SJCRH30 (cell line): ENCODE measurements around the gene CCDC122. TPM values are rescaled to one million over a fixed set of nuclear protein-coding genes. Genes with fewer than 3 reads are reported as not detected.

ENCODE experiments used
- DNase-seq, 2 experiments: peaks; one replicate each; pipeline ENCODE4 v3.0.0-alpha.2; 2015 to 2020
- H3K27ac ChIP-seq: fragments of 250-450 bp; sonication (Bioruptor Pico); 2 replicates; pipeline ENCODE4 v1.5.1; 2020; ENCODE audit warnings: mild to moderate bottlenecking, moderate library complexity
- H3K27me3 ChIP-seq: fragments of 250-450 bp; sonication (Bioruptor Pico); 2 replicates; pipeline ENCODE4 v1.5.1; 2020; ENCODE audit warnings: mild to moderate bottlenecking, moderate library complexity
- H3K36me3 ChIP-seq: fragments of 250-450 bp; sonication (Bioruptor Pico); 2 replicates; pipeline ENCODE4 v1.5.1; 2020; ENCODE audit warnings: mild to moderate bottlenecking, moderate library complexity
- H3K4me1 ChIP-seq: fragments of 250-450 bp; sonication (Bioruptor Pico); 2 replicates; pipeline ENCODE4 v1.5.1; 2020; ENCODE audit warnings: mild to moderate bottlenecking, moderate library complexity
- H3K4me3 ChIP-seq: fragments of 250-450 bp; sonication (Bioruptor Pico); 2 replicates; pipeline ENCODE4 v1.5.1; 2020; ENCODE audit warnings: mild to moderate bottlenecking, moderate library complexity
- H3K9me3 ChIP-seq: fragments of 250-450 bp; sonication (Bioruptor Pico); replicated peaks from 2 replicates; pipeline ENCODE4 v1.5.1; 2020; ENCODE audit warnings: mild to moderate bottlenecking, moderate library complexity
- total RNA-seq: library from RNA; depleted of rRNA; stranded (reverse); fragments of >200 nt; shearing (Covaris generic); gene quantifications from 2 replicates; pipeline ENCODE4 v1.2.3, GENCODE V29; 2014; rRNA removed

Gene CCDC122
- total RNA-seq, 1 experiment from 2014 or later: 2.5 TPM

GRCh38 chr13:43800828-43801227, 78.7 kb downstream of the CCDC122 start:
- no peak for DNase-seq
- no peaks in the 10 kb centered on the region for H3K27me3 ChIP-seq
- H3K36me3 ChIP-seq: no peaks in the 10 kb centered on the region
- H3K9me3 ChIP-seq: no peaks in the 10 kb centered on the region
- H3K4me3 ChIP-seq: no peak overlapping the region
- H3K27ac ChIP-seq: no peak overlapping the region
- no peaks in the 10 kb centered on the region; the same call in 1 of the 2 replicates for H3K4me1 ChIP-seq

GRCh38 chr13:43799191-43799590, 80.3 kb downstream of the CCDC122 start:
- H3K4me3 ChIP-seq: no peak overlapping the region
- no peaks in the 10 kb centered on the region for H3K9me3 ChIP-seq
- DNase-seq: no peak

GRCh38 chr13:43797869-43798268, 81.7 kb downstream of the CCDC122 start:
- DNase-seq: no peak
- H3K27me3 ChIP-seq: no peaks in the 10 kb centered on the region
- no peak overlapping the region for H3K4me3 ChIP-seq
- H3K9me3 ChIP-seq: no peaks in the 10 kb centered on the region
- H3K27ac ChIP-seq: no peak overlapping the region
- no peaks in the 10 kb centered on the region for H3K36me3 ChIP-seq
- no peaks in the 10 kb centered on the region; the same call in 1 of the 2 replicates for H3K4me1 ChIP-seq

More at GRCh38 chr13:43799191-43799590, 80.3 kb downstream of the CCDC122 start:
- H3K4me1 ChIP-seq: no peaks in the 10 kb centered on the region; the same call in 1 of the 2 replicates
- H3K36me3 ChIP-seq: no peaks in the 10 kb centered on the region
- H3K27me3 ChIP-seq: no peaks in the 10 kb centered on the region
- H3K27ac ChIP-seq: no peak overlapping the region

- Histone ChIP-seq H3K27me3 (no peaks in the 10 kb centered on the region), H3K9me3 (no peaks in the 10 kb centered on the region), H3K4me1 (no peaks in the 10 kb centered on the region; the same call in 1 of the 2 replicates), H3K4me3 (no peak overlapping the region), H3K27ac (no peak overlapping the region), H3K36me3 (no peaks in the 10 kb centered on the region)
- DNase-seq: no peak
These were observed 82.4 kb downstream of the CCDC122 start for GRCh38 chr13:43797159-43797558.

DNA sequence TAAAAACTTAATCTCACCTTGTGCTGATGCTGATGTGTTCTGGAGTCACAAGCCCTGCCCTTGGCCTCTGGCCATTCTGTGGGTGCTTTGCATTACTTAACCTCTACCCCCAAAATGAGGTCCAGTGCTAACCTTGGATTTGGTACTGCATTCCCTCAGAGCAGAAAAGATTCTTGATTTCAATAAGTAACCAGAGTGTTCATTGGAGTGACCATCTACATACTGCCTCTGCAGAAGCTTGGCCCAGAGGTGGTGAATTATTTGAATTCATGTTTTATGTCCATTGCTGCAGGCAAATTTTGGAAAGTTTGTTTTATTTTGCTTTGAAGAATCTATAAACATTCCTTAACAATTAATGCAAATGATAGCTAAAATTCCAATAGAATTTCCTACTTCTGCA, 85.1 kb downstream of the CCDC122 start:
- Histone ChIP-seq H3K27me3 (no peaks in the 10 kb centered on the region), H3K36me3 (no peaks in the 10 kb centered on the region), H3K4me1 (no peaks in the 10 kb centered on the region; the same call in 1 of the 2 replicates), H3K9me3 (no peaks in the 10 kb centered on the region), H3K4me3 (no peak overlapping the region), H3K27ac (no peak overlapping the region)
- DNase-seq: no peak

DNA sequence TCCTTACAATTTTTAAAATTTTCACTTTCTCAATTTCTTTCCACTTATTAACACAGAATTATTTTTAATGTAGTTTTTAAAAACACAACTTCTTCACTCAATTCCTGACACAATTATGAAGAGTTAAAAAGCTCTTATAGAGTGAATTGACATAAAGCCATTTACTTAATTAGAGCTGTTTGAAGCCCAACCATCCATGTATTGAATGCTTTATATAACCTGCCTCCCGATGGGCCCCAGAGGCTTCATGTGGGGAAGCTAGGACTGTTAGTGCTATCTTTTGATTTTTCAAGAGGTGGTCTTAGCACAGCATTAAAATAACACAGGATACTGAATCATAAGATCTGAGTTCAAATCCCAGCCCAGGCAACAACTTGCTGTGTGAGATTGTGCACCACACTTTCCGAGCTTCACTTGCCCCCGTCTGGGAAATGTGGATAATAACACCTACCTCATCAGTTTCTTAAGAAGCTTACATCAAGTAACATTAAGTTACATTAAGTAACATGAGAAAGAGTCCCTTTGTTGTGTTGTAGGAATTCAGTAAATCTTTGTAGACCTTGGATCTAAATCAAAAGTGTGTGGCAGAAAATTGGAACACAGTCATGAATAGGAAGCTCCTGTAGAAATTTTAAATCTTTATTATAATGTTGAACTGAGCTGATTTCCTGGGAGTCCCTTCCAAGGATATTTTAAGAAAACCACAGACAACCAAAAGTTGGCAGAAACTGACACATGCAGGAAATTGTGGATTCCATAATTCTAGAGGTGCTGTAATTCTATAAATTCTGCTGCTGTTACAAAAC, 87.3 kb downstream of the CCDC122 start:
- H3K4me3 ChIP-seq: no peak overlapping the region
- no peaks in the 10 kb centered on the region for H3K9me3 ChIP-seq
- no peaks in the 10 kb centered on the region for H3K27me3 ChIP-seq
- no peak for DNase-seq
- H3K36me3 ChIP-seq: no peaks in the 10 kb centered on the region
- H3K27ac ChIP-seq: no peak overlapping the region
- H3K4me1 ChIP-seq: no peaks in the 10 kb centered on the region; the same call in 1 of the 2 replicates

- Histone ChIP-seq H3K9me3 (no peaks in the 10 kb centered on the region), H3K27ac (peak overlapping the region; percentile 83), H3K36me3 (no peaks in the 10 kb centered on the region), H3K4me1 (peaks cover 13% of the 10 kb centered on the region), H3K4me3 (peak overlapping the region; percentile 78), H3K27me3 (no peaks in the 10 kb centered on the region)
- DNase-seq: peak; percentile 69 to 87
These were observed 91.5 kb downstream of the CCDC122 start for GRCh38 chr13:43787997-43788396.

DNA sequence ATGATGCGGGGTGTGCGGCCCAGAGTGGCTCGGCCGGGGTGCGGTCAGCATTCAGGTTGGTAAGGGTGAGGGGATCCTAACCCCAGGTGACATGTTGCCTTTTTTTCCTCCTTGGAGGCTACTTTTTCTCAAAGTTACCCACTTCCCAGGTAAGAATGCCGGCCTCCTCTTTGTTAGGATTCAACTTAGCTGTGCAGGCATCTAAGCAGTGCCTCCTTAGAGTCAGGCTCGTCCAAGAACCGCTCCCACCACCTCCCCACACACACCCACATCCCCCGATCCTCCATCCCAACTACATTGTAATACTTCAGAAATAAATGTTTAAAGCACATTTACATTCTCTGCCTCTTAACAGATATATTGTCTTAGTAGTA, 92.0 kb downstream of the CCDC122 start:
- H3K36me3 ChIP-seq: no peaks in the 10 kb centered on the region
- DNase-seq: peak; percentile 34 to 56
- no peaks in the 10 kb centered on the region for H3K9me3 ChIP-seq
- H3K4me1 ChIP-seq: peaks cover 18% of the 10 kb centered on the region
- peak overlapping the region; percentile 78 for H3K4me3 ChIP-seq
- H3K27ac ChIP-seq: peak overlapping the region; percentile 83
- no peaks in the 10 kb centered on the region for H3K27me3 ChIP-seq

DNA sequence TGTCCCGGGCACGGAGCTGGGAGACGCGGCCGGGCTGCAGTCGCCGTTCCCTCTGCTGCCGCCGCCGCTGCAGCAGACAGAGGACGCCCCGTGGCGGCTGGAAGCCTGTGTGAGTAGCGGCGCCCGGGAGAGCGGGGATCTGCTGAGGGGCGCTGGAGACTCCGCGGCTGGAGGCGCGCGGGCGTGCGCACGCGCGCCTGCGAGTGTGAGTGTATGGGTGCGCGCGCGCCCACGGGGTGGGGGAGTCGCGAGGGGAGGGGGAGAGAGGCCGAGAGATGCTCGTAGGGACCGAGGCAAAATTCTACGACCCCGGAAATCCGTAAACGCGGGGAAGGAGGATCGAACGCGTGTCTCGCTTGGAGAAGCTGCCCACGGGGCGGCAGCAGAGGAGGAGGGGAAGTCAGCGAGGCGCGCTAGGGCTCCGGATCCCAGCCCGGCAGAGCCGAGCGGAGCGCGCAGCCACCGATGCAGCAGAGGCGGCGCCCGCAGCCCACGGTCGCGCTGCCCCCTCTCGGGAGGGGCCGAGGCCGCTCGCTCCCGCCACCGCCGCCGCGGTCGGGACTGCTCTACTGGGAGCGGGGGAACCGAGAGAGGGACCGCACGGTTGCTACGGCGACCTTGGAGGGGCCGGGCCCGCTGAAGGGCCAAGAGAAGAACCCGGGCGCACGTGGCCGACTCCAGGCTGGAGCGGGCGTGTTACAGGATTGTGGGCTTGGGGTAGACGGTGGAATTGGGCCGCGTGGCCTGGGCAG, 92.6 kb downstream of the CCDC122 start, which contains the start of gene ENOX1:
ENOX1 (minus strand) TSS at position 207 of the 752 bp plus-strand sequence.
- Histone ChIP-seq H3K4me1 (peaks cover 20% of the 10 kb centered on the region), H3K9me3 (no peaks in the 10 kb centered on the region), H3K27ac (peak within 1 kb of the TSS; percentile 83)

DNA sequence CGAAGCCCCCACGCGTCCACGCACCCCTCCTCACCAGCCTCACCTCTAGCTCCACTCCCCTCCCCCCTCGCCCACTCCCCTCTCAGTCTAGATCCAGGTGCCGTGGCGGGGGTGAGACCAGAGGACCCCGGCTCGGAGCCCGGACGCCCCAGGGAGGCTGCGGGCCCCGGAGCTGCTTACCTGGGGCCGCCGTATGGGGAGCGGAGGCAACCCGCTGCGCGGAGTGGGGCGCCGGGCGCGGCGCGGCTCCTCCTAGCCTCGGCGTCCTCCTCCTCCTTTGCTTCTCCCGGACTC, 93.1 kb downstream of the CCDC122 start:
- no peak for DNase-seq
- no peaks in the 10 kb centered on the region for H3K27me3 ChIP-seq
- H3K9me3 ChIP-seq: no peaks in the 10 kb centered on the region
- peak overlapping the region; percentile 78 for H3K4me3 ChIP-seq
- H3K36me3 ChIP-seq: no peaks in the 10 kb centered on the region
- peaks cover 20% of the 10 kb centered on the region for H3K4me1 ChIP-seq
- H3K27ac ChIP-seq: peak overlapping the region; percentile 83

More for the DNA sequence above, 92.6 kb downstream of the CCDC122 start, which contains the start of gene ENOX1:
- H3K36me3 ChIP-seq: no peaks in the 10 kb centered on the region
- peak; percentile 86 to 89 for DNase-seq
- peak within 1 kb of the TSS; percentile 78 for H3K4me3 ChIP-seq
- no peaks in the 10 kb centered on the region for H3K27me3 ChIP-seq

Other genes starting within 250 kb of the CCDC122 start
- 9.3 and 11.9 TPM in 2 replicates for gene ENOX1, start 92.8 kb downstream of the CCDC122 start, total RNA-seq
- gene LACC1, start 164 bp upstream of the CCDC122 start, total RNA-seq: 0.63 and 0.73 TPM in 2 replicates